ENCODE results near the gene MCRIP1. TPM values are rescaled to one million over a fixed set of nuclear protein-coding genes. Genes with fewer than 3 reads are reported as not detected.

Gene MCRIP1
- total and polyA plus RNA-seq, 2 of the 4 experiments (the other 2 are of a cell fraction), result 56.5 to 164 TPM

- POLR2A ChIA-PET (ENCODE audit: unreplicated experiment), result no interaction called here
- no peak for TF ChIP-seq RCOR1 (IDR thresholded peaks at IDR 0.05; ENCODE audit: insufficient replicate concordance, low read length)
- TF ChIP-seq USF2 (IDR thresholded peaks at IDR 0.05; ENCODE audit: low read depth, low read length), result no peak
- no peak for TF ChIP-seq MAZ (IDR thresholded peaks at IDR 0.05; ENCODE audit: borderline replicate concordance, low read depth, low read length)
- TF ChIP-seq NFE2L2 (IDR thresholded peaks at IDR 0.05; ENCODE audit: low read depth, low read length), result no peak
- Histone ChIP-seq H2AK5ac (ENCODE audit: low read depth, low read length) (no peak overlapping the region), H3K4me3 (ENCODE audit: insufficient read depth, low read depth, low read length) (no peak overlapping the region), H3K4me2 (ENCODE audit: low read depth, low read length) (no peak overlapping the region), H4K5ac (ENCODE audit: low read depth, low read length) (no peak overlapping the region), H3K27me3 (ENCODE audit: control insufficient read depth, insufficient read depth, low read length) (no peaks in the 10 kb centered on the region), H3K14ac (replicated peaks; ENCODE audit: low read depth, low read length) (no peak overlapping the region), H3K23ac (ENCODE audit: low read depth, low read length) (no peak overlapping the region), H2BK20ac (ENCODE audit: low read depth, low read length) (no peak overlapping the region), H3K9ac (ENCODE audit: low read depth, low read length) (no peak overlapping the region), H4K8ac (ENCODE audit: low read depth in 2 of 2, low read length in 2 of 2) (no peak overlapping the region), H2BK15ac (ENCODE audit: low read depth, low read length) (no peak overlapping the region), H3K4me1 (ENCODE audit: control insufficient read depth, insufficient read depth, low read length) (no peaks in the 10 kb centered on the region), H2AK9ac (replicated peaks; ENCODE audit: low read depth, low read length, poor library complexity) (no peak overlapping the region), H3K4ac (ENCODE audit: low read depth, low read length) (no peak overlapping the region), H2BK5ac (ENCODE audit: low read depth, low read length, poor library complexity, severe bottlenecking) (no peak overlapping the region), H3K9me3 (ENCODE audit: control insufficient read depth, insufficient read depth, low read length) (no peaks in the 10 kb centered on the region), H3K27ac (ENCODE audit: insufficient read depth, low read length) (no peak overlapping the region), H3K9me1 (ENCODE audit: insufficient read depth, low read length) (peaks cover 9% of the 10 kb centered on the region), H2BK120ac (ENCODE audit: low read depth, low read length) (no peak overlapping the region), H2AFZ (replicated peaks; ENCODE audit: low read length, poor library complexity) (peak overlapping the region; percentile 23), H3K18ac (ENCODE audit: low read depth, low read length) (no peak overlapping the region), H4K20me1 (ENCODE audit: insufficient read depth, low read length) (peaks cover 51% of the 10 kb centered on the region), H3K79me1 (ENCODE audit: low read depth in 1 of 2, low read length in 2 of 2) (peaks cover 10 to 50% of the 10 kb centered on the region in 2 experiments; a peak in 3 of 4 replicates), H3K56ac (ENCODE audit: extremely low read depth, insufficient read depth, low read length) (no peak overlapping the region), H3K36me3 (ENCODE audit: control insufficient read depth, insufficient read depth, low read length) (peaks cover 20% of the 10 kb centered on the region), H4K91ac (ENCODE audit: insufficient read depth, low read depth, low read length) (no peak overlapping the region)
- in situ Hi-C loops (cut with MboI; ENCODE audit: low sequenced_read_pairs) (no loop called here), intact Hi-C loops (cut with micrococcal nuclease) (no loop called here), dilution Hi-C loops (cut with HindIII; ENCODE audit: low sequenced_read_pairs, unreplicated experiment) (no loop called here)
- DNase-seq (no peak), ATAC-seq (ENCODE audit: low read depth) (no peak)
- CTCF ChIA-PET, result no interaction called here
- no TSS peak for BruUV-seq (replicated peaks)
- WGBS, 2 experiments (ENCODE audit: extremely low coverage in 2 of 2, insufficient read length in 1 of 2), result 60% methylated on average over 6 of the region's 11 CpGs; no CpG with 5 or more reads in 1 of the 2 experiments
Observed at GRCh38 chr17:81825841-81826466, 7.1 kb downstream of the MCRIP1 start.
